ENCODE measurements around the gene IQCH.

Gene IQCH

GRCh38 chr15:67406257-67406861 lies 151.8 kb downstream of the IQCH start:
- TF ChIP-seq CTCF (conservative IDR thresholded peaks at IDR 0.05): no peak
- H3K27ac ChIP-seq: no peak overlapping the region

- no peak overlapping the region for H3K27ac ChIP-seq
- no peak for TF ChIP-seq ZFX (IDR thresholded peaks at IDR 0.05)
These were observed 153.2 kb downstream of the IQCH start for GRCh38 chr15:67407786-67408185.

DNA sequence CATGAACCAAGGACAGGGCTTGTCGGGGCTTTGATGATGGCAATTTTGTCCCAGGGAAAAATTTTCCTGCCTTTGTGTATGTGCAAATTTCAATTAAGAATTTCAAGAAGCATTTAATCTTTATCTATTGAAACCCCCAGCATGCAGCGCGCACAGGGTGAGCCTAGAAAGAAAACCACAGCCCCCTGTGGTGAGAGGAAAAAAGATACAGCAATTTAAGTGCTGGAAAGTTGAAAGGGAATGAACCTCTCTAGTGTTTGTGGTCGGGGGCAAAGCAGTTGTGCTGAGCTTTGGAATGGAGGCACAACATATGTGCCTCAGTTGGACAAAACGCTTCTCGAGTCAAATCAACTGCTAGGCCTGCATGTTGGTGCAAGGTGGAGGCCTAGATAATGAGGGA lies 154.6 kb downstream of the IQCH start:
- no peak overlapping the region for H3K27ac ChIP-seq
- TF ChIP-seq ZFX (IDR thresholded peaks at IDR 0.05) (no peak), CTCF (conservative IDR thresholded peaks at IDR 0.05) (no peak)

DNA sequence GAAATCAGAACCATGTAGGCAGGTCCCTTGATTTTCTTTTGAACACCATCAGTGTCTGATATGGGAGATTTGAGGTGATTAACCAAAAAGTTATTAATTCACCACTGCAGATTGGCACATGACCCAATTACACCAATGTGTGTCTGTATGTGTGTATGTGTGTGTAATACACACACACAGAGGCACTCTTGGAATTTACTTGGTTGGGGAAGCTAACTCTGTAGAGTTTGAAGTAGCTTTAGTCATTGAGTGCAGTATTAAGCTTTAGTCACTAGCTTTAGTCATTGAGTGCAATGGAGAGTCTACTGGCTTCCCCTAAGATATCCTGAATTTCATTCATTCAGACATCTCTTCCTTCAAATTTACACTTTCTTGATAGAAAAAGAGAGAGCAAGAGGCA lies 156.9 kb downstream of the IQCH start:
- no peak overlapping the region for H3K27ac ChIP-seq
- no peak for TF ChIP-seq ZFX (IDR thresholded peaks at IDR 0.05)
- TF ChIP-seq CTCF (conservative IDR thresholded peaks at IDR 0.05): no peak

DNA sequence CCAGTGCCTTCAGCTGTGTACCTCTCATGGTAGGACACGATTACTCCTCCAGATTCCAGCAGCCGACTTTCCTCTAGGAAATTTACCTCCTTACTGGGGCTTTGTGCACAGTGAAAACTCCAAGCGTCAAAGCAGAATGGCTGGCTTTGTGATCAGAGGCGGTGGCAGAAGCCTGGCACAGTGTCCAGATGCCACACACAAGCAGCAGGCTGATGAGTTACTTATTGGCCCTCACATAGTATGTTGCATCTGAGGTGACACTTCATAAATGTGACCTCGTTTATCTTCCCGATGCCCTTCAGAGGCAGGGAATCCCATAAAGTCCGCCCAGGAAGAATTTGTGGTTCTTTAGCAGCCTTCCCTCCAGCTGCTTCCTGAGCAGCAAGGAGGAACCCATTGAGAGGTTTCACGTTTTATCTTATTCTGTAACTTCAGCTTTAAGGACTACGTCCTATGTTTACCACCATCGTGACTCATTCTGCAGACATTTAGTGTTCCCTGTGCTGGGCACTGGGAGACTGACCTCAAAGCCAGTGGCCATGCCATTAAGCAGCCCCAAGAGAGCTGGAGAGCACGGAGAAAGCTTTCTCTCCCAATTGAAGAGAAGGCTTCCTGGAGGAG lies 159.3 kb downstream of the IQCH start:
- TF ChIP-seq CTCF (conservative IDR thresholded peaks at IDR 0.05): no peak
- no peak for TF ChIP-seq ZFX (IDR thresholded peaks at IDR 0.05)
- H3K27ac ChIP-seq: no peak overlapping the region

DNA sequence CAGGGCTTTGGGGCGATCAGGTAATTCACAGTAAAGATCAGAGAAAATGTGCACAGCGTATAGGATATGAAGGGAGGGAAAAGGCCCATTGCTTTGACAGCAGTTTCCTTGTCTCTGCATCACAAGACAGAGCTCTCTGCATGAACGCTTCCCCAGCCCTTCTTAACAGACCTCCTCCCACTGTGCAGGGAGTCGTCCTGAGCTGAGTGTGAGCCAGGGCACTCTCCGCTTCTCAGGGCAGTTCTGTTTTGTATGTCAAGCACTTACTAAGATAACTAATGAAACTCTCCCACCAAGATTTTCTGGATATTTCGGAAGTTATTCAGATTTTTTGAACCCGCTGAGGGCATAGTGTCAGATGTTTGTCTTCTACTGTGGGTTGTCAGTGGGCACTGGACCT lies 160.6 kb downstream of the IQCH start:
- no peak overlapping the region for H3K27ac ChIP-seq
- TF ChIP-seq CTCF (conservative IDR thresholded peaks at IDR 0.05): no peak
- TF ChIP-seq ZFX (IDR thresholded peaks at IDR 0.05): no peak

DNA sequence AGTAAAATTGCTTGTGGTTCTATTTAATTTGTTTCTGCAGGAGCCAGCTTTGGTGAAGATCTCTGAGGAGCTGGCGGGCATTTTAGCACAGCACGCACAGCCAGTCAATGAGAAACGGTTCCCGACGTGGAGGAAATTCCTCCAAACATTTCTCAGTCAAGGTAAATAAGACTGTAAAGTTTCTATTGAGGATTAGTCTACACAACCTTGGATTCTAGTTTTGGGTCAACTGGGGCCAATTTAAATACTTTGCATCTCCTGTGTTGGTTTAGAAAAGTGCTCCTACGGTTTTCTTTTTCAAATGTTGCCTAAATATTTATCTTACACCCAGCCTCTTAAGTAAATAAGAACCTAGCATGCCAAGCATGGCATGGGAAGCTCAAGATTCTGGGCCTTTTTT lies 162.3 kb downstream of the IQCH start:
- TF ChIP-seq ZFX (IDR thresholded peaks at IDR 0.05): no peak
- H3K27ac ChIP-seq: peak overlapping the region; percentile 13; the same call in 1 of the 2 replicates

DNA sequence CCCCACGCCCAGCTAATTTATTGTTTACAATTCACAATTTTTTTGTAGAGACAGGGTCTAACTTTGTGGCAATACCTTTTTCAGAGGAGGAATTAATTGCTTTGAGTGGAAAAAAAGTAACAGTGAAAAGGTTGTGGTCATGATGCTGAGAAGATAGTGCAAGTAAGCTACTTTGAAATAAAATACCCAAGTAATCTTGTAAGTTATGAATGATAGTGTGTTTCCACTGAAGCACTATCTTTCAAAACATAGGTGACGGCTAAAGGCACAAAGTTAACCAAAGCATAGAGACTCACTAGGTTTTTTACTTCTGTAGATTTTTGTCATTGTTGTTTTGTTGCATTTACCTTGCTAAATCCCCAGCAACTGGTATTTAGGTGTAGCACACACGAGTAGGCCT lies 165.1 kb downstream of the IQCH start:
- TF ChIP-seq CTCF (conservative IDR thresholded peaks at IDR 0.05) (no peak), ZFX (IDR thresholded peaks at IDR 0.05) (no peak)

More for the DNA sequence above, 165.1 kb downstream of the IQCH start:
- H3K27ac ChIP-seq: no peak overlapping the region
